Right forelimb (tissue), 1 donor: ENCODE data around the gene TMEM94.

Source experiments
- DNase-seq: peaks from one replicate; pipeline ENCODE4 v3.0.0-alpha.2; 2018

Gene TMEM94

GRCh38 chr17:75531721-75532072 is 75.3 kb downstream of the TMEM94 start:
- no peak for DNase-seq

GRCh38 chr17:75535119-75535537 is 78.7 kb downstream of the TMEM94 start:
- DNase-seq: no peak

GRCh38 chr17:75535871-75536270 is 79.4 kb downstream of the TMEM94 start:
- DNase-seq: no peak

GRCh38 chr17:75536366-75536765 is 79.9 kb downstream of the TMEM94 start:
- DNase-seq: no peak

GRCh38 chr17:75539967-75540729 is 83.7 kb downstream of the TMEM94 start:
- DNase-seq: no peak

- DNase-seq: no peak
These were observed 84.6 kb downstream of the TMEM94 start for GRCh38 chr17:75540923-75541503.

- DNase-seq: no peak
These were observed 85.8 kb downstream of the TMEM94 start for GRCh38 chr17:75542229-75542628.

GRCh38 chr17:75542728-75543336 is 86.4 kb downstream of the TMEM94 start:
- no peak for DNase-seq

GRCh38 chr17:75544250-75544649 is 87.8 kb downstream of the TMEM94 start:
- no peak for DNase-seq

- no peak for DNase-seq
These were observed 89.7 kb downstream of the TMEM94 start for GRCh38 chr17:75546181-75546580.

- DNase-seq: no peak
These were observed 90.7 kb downstream of the TMEM94 start for GRCh38 chr17:75547091-75547490.

GRCh38 chr17:75548813-75549212 is 92.4 kb downstream of the TMEM94 start:
- DNase-seq: no peak
